DMS79 (cell line): Measurements from ENCODE around the gene DDX4.

Experiments
- DNase-seq: peaks from one replicate; lab custom pipeline; 2025; lab: John Stamatoyannopoulos, UW

DDX4 gene

GRCh38 chr5:55866485-55866884, 128.6 kb downstream of the DDX4 start:
- DNase-seq, result no peak
